ENCODE data around the gene BTD.
A peak's percentile ranks its signal among the peaks of the same experiment; 100 is the strongest.

BTD gene

GRCh38 chr3:15645246-15645645 is 43.7 kb downstream of the BTD start:
- no peak overlapping the region for H3K9ac ChIP-seq (ENCODE audit: low read depth, low read length, poor library complexity)
- H3K27ac ChIP-seq (replicated peaks; ENCODE audit: low read length), result no peak overlapping the region
- no peaks in the 10 kb centered on the region for H3K27me3 ChIP-seq (ENCODE audit: control insufficient read depth in 3 of 3, insufficient read depth in 3 of 3, low read depth in 1 of 3, low read length in 3 of 3)
- no peak overlapping the region for H3K14ac ChIP-seq (ENCODE audit: low read length)
- no peak overlapping the region for H3K23ac ChIP-seq (ENCODE audit: low read depth, low read length, poor library complexity)
- H3K4ac ChIP-seq (ENCODE audit: low read length), result no peak overlapping the region
- no peak overlapping the region for H2AK5ac ChIP-seq (ENCODE audit: low read depth, low read length)
- H2BK120ac ChIP-seq (ENCODE audit: low read depth, low read length), result no peak overlapping the region
- H3K79me1 ChIP-seq (ENCODE audit: low read depth, low read length), result no peaks in the 10 kb centered on the region
- no peak overlapping the region for H2BK12ac ChIP-seq (ENCODE audit: low read length)
- H4K91ac ChIP-seq (ENCODE audit: low read depth, low read length, poor library complexity), result no peak overlapping the region
- no CpG with 5 or more reads among the region's 6 CpGs for WGBS, 2 donors (ENCODE audit: extremely low coverage in 2 of 2, insufficient read length in 2 of 2, insufficient replicate concordance in 1 of 2)
- peaks cover 0 to 2% of the 10 kb centered on the region in 2 donors for H3K9me3 ChIP-seq (replicated peaks in 1 of 2; ENCODE audit: control insufficient read depth in 2 of 2, insufficient read depth in 1 of 2, low read depth in 1 of 2, low read length in 2 of 2)
- no peak for DNase-seq (ENCODE audit: low spot score)
- no peaks in the 10 kb centered on the region for H3K36me3 ChIP-seq (replicated peaks in 1 of 2; ENCODE audit: control insufficient read depth in 2 of 2, insufficient read depth in 2 of 2, low read length in 2 of 2)
- no peak overlapping the region for H3K18ac ChIP-seq (ENCODE audit: low read length)
- no peak overlapping the region for H2BK5ac ChIP-seq (ENCODE audit: low read length)
- H3K4me1 ChIP-seq (ENCODE audit: control insufficient read depth in 2 of 2, insufficient read depth in 1 of 2, low read depth in 1 of 2, low read length in 2 of 2), result peaks cover 3 to 4% of the 10 kb centered on the region in 2 donors
- no peak overlapping the region for H3K4me2 ChIP-seq (ENCODE audit: insufficient read depth, low read length, poor library complexity, severe bottlenecking)
- no peak overlapping the region for H2BK15ac ChIP-seq (ENCODE audit: low read length)
- H3K4me3 ChIP-seq (ENCODE audit: low read length in 2 of 2), result no peak overlapping the region
- H4K8ac ChIP-seq (ENCODE audit: low read depth, low read length), result no peak overlapping the region
- H2AFZ ChIP-seq (ENCODE audit: low read length), result no peak overlapping the region

DNA sequence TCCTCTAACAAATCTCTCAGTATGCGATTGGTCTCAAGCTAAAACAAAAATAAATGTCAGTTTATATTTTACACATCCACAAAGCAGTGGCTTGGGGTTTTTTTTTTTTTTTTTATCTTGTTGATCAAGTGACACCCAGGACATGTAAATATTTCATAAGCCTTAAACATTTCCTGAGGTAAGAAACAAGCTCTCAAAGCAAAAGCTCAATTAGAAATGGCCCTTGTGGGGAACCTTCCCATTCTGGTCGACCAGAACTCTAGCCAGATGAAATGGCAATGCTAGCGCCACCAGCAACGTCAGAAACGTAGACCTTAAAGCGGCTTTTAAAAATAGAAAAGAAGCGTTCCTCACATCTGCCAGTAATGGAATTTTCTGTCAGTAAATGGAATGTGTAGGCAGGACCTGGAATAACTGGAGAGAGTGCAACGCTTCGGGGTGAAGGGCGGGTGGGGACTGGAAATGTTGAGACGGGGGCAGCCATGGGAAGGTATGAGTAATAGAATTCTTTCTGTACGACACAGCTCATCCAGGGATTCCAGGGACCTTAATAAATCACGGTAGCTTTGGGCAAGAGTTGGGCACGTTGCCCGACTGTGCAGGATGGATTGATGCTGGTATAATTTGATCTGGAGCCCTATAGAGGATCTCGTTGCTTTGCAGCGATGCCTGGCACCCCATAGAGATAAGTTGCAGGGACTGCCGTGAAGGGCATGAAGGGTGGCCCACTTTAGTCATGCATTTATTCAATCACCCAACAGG is 44.4 kb downstream of the BTD start:
- Histone ChIP-seq H3K18ac (ENCODE audit: low read length) (no peak overlapping the region), H3K4me2 (ENCODE audit: insufficient read depth, low read length, poor library complexity, severe bottlenecking) (no peak overlapping the region), H3K4me1 (ENCODE audit: control insufficient read depth in 2 of 2, insufficient read depth in 1 of 2, low read depth in 1 of 2, low read length in 2 of 2) (peaks cover 3 to 4% of the 10 kb centered on the region in 2 donors), H3K27me3 (ENCODE audit: control insufficient read depth in 3 of 3, insufficient read depth in 3 of 3, low read depth in 1 of 3, low read length in 3 of 3) (no peaks in the 10 kb centered on the region), H4K91ac (ENCODE audit: low read depth, low read length, poor library complexity) (no peak overlapping the region), H3K4ac (ENCODE audit: low read length) (no peak overlapping the region), H2BK12ac (ENCODE audit: low read length) (no peak overlapping the region), H3K27ac (replicated peaks; ENCODE audit: low read length) (no peak overlapping the region), H2AK5ac (ENCODE audit: low read depth, low read length) (no peak overlapping the region), H3K9me3 (replicated peaks in 1 of 2; ENCODE audit: control insufficient read depth in 2 of 2, insufficient read depth in 1 of 2, low read depth in 1 of 2, low read length in 2 of 2) (peaks cover 0 to 2% of the 10 kb centered on the region in 2 donors), H3K4me3 (ENCODE audit: low read length in 2 of 2) (no peak overlapping the region), H3K79me1 (ENCODE audit: low read depth, low read length) (no peaks in the 10 kb centered on the region), H2AFZ (ENCODE audit: low read length) (no peak overlapping the region), H2BK5ac (ENCODE audit: low read length) (no peak overlapping the region), H3K9ac (ENCODE audit: low read depth, low read length, poor library complexity) (no peak overlapping the region), H3K14ac (ENCODE audit: low read length) (no peak overlapping the region), H4K8ac (ENCODE audit: low read depth, low read length) (no peak overlapping the region), H3K23ac (ENCODE audit: low read depth, low read length, poor library complexity) (no peak overlapping the region), H3K36me3 (replicated peaks in 1 of 2; ENCODE audit: control insufficient read depth in 2 of 2, insufficient read depth in 2 of 2, low read length in 2 of 2) (no peaks in the 10 kb centered on the region), H2BK120ac (ENCODE audit: low read depth, low read length) (no peak overlapping the region), H2BK15ac (ENCODE audit: low read length) (no peak overlapping the region)
- DNase-seq (ENCODE audit: low spot score), result no peak
- WGBS, 2 donors (ENCODE audit: extremely low coverage in 2 of 2, insufficient read length in 2 of 2, insufficient replicate concordance in 1 of 2), result no CpG with 5 or more reads among the region's 18 CpGs

- Histone ChIP-seq H4K8ac (ENCODE audit: low read depth, low read length) (no peak overlapping the region), H3K4me3 (ENCODE audit: low read length in 2 of 2) (no peak overlapping the region)
Measured at GRCh38 chr3:15646851-15647511, 45.4 kb downstream of the BTD start.

DNA sequence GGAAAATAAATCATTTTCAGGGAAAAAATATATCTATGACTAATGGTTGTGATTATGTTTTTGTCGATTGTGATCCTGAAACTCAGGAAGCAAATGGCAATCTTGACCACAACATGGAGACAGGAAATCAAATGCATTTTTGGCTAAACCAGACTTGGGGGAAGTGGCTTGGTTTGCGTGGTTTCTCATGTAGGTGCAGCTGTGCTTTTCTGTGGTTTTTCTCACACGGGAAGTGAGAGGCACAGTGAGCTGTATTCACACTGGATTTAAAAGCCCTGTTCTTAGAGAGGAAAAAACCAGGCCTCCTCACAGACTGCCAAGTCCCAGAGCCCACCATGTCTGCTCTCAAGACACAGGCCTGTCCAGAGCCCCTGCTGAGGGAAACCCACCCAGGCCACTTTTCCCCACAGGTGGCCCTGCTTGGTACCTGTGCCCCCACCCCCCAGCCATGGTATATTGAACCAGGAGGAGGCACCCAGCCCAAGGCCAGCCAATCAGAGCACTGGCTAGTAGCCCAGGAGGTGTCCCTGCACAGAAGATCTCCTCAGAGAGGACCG is 46.1 kb downstream of the BTD start:
- H2AK5ac ChIP-seq (ENCODE audit: low read depth, low read length), result no peak overlapping the region
- H3K14ac ChIP-seq (ENCODE audit: low read length), result no peak overlapping the region
- H3K9me3 ChIP-seq (replicated peaks in 1 of 2; ENCODE audit: control insufficient read depth in 2 of 2, insufficient read depth in 1 of 2, low read depth in 1 of 2, low read length in 2 of 2), result peaks cover 0 to 2% of the 10 kb centered on the region in 2 donors
- H3K18ac ChIP-seq (ENCODE audit: low read length), result no peak overlapping the region
- H3K36me3 ChIP-seq (replicated peaks in 1 of 2; ENCODE audit: control insufficient read depth in 2 of 2, insufficient read depth in 2 of 2, low read length in 2 of 2), result no peaks in the 10 kb centered on the region
- no peak overlapping the region for H4K91ac ChIP-seq (ENCODE audit: low read depth, low read length, poor library complexity)
- no peak overlapping the region for H2BK5ac ChIP-seq (ENCODE audit: low read length)
- peaks cover 3 to 4% of the 10 kb centered on the region in 2 donors for H3K4me1 ChIP-seq (ENCODE audit: control insufficient read depth in 2 of 2, insufficient read depth in 1 of 2, low read depth in 1 of 2, low read length in 2 of 2)
- no peak overlapping the region for H2BK12ac ChIP-seq (ENCODE audit: low read length)
- H2BK15ac ChIP-seq (ENCODE audit: low read length), result no peak overlapping the region
- H3K9ac ChIP-seq (ENCODE audit: low read depth, low read length, poor library complexity), result no peak overlapping the region
- H3K23ac ChIP-seq (ENCODE audit: low read depth, low read length, poor library complexity), result no peak overlapping the region
- no peak overlapping the region for H3K27ac ChIP-seq (replicated peaks; ENCODE audit: low read length)
- no peaks in the 10 kb centered on the region for H3K79me1 ChIP-seq (ENCODE audit: low read depth, low read length)
- no peak overlapping the region for H3K4me3 ChIP-seq (ENCODE audit: low read length in 2 of 2)
- DNase-seq (ENCODE audit: low spot score), result no peak
- WGBS, 2 donors (ENCODE audit: extremely low coverage in 2 of 2, insufficient read length in 2 of 2, insufficient replicate concordance in 1 of 2), result no CpG with 5 or more reads among the region's 4 CpGs
- H4K8ac ChIP-seq (ENCODE audit: low read depth, low read length), result no peak overlapping the region
- no peaks in the 10 kb centered on the region for H3K27me3 ChIP-seq (ENCODE audit: control insufficient read depth in 3 of 3, insufficient read depth in 3 of 3, low read depth in 1 of 3, low read length in 3 of 3)
- no peak overlapping the region for H3K4me2 ChIP-seq (ENCODE audit: insufficient read depth, low read length, poor library complexity, severe bottlenecking)
- no peak overlapping the region for H3K4ac ChIP-seq (ENCODE audit: low read length)
- no peak overlapping the region for H2BK120ac ChIP-seq (ENCODE audit: low read depth, low read length)
- H2AFZ ChIP-seq (ENCODE audit: low read length), result no peak overlapping the region

More at GRCh38 chr3:15646851-15647511, 45.4 kb downstream of the BTD start:
- Histone ChIP-seq H3K27ac (replicated peaks; ENCODE audit: low read length) (no peak overlapping the region), H2BK12ac (ENCODE audit: low read length) (no peak overlapping the region), H3K9ac (ENCODE audit: low read depth, low read length, poor library complexity) (no peak overlapping the region), H3K4ac (ENCODE audit: low read length) (no peak overlapping the region), H3K36me3 (replicated peaks in 1 of 2; ENCODE audit: control insufficient read depth in 2 of 2, insufficient read depth in 2 of 2, low read length in 2 of 2) (no peaks in the 10 kb centered on the region), H3K9me3 (replicated peaks in 1 of 2; ENCODE audit: control insufficient read depth in 2 of 2, insufficient read depth in 1 of 2, low read depth in 1 of 2, low read length in 2 of 2) (peaks cover 0 to 2% of the 10 kb centered on the region in 2 donors), H2AFZ (ENCODE audit: low read length) (peak overlapping the region; percentile 28), H3K4me2 (ENCODE audit: insufficient read depth, low read length, poor library complexity, severe bottlenecking) (no peak overlapping the region), H2BK15ac (ENCODE audit: low read length) (no peak overlapping the region), H2BK120ac (ENCODE audit: low read depth, low read length) (no peak overlapping the region), H3K79me1 (ENCODE audit: low read depth, low read length) (no peaks in the 10 kb centered on the region), H3K14ac (ENCODE audit: low read length) (no peak overlapping the region), H2BK5ac (ENCODE audit: low read length) (no peak overlapping the region), H4K91ac (ENCODE audit: low read depth, low read length, poor library complexity) (no peak overlapping the region), H3K18ac (ENCODE audit: low read length) (no peak overlapping the region), H3K23ac (ENCODE audit: low read depth, low read length, poor library complexity) (no peak overlapping the region), H2AK5ac (ENCODE audit: low read depth, low read length) (no peak overlapping the region), H3K27me3 (ENCODE audit: control insufficient read depth in 3 of 3, insufficient read depth in 3 of 3, low read depth in 1 of 3, low read length in 3 of 3) (no peaks in the 10 kb centered on the region), H3K4me1 (ENCODE audit: control insufficient read depth in 2 of 2, insufficient read depth in 1 of 2, low read depth in 1 of 2, low read length in 2 of 2) (peaks cover 3 to 4% of the 10 kb centered on the region in 2 donors)
- DNase-seq (ENCODE audit: low spot score), result no peak
- no CpG with 5 or more reads among the region's 13 CpGs for WGBS, 2 donors (ENCODE audit: extremely low coverage in 2 of 2, insufficient read length in 2 of 2, insufficient replicate concordance in 1 of 2)
